Lung microvascular endothelial cell (primary cell): ENCODE measurements around the gene ABITRAM. TPM values are rescaled to one million over a fixed set of nuclear protein-coding genes. Genes with fewer than 3 reads are reported as not detected.

ENCODE experiments used
- total RNA-seq: library from RNA; depleted of rRNA; stranded (reverse); fragments of >200 nt; gene quantifications from 2 replicates; pipeline ENCODE4 v1.2.1, GENCODE V29; 2014

The ABITRAM gene
- total RNA-seq, 1 donor from 2014 or later = 2.6 TPM

Other genes starting within 250 kb of the ABITRAM start
- gene ACTL7B, start 78.4 kb upstream of the ABITRAM start, total RNA-seq = not detected in 2 replicates
- not detected in 2 replicates for gene ACTL7A, start 72.1 kb upstream of the ABITRAM start, total RNA-seq
- gene ELP1, start 276 bp upstream of the ABITRAM start, total RNA-seq = 19.2 and 32.9 TPM in 2 replicates
- gene CTNNAL1, start 79.1 kb downstream of the ABITRAM start, total RNA-seq = 106 and 142 TPM in 2 replicates
- 50.1 and 57.7 TPM in 2 replicates for gene TMEM245, start 185.5 kb downstream of the ABITRAM start, total RNA-seq
- gene FRRS1L, start 232.8 kb downstream of the ABITRAM start, total RNA-seq = under 0.01 TPM in 1 of 2 replicates, not detected in the other